ENCODE measurements around the gene SERPINE2. TPM values are rescaled to one million over a fixed set of nuclear protein-coding genes. Genes with fewer than 3 reads are reported as not detected.

SERPINE2 gene, protein sequence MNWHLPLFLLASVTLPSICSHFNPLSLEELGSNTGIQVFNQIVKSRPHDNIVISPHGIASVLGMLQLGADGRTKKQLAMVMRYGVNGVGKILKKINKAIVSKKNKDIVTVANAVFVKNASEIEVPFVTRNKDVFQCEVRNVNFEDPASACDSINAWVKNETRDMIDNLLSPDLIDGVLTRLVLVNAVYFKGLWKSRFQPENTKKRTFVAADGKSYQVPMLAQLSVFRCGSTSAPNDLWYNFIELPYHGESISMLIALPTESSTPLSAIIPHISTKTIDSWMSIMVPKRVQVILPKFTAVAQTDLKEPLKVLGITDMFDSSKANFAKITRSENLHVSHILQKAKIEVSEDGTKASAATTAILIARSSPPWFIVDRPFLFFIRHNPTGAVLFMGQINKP
- 10 to 100 TPM; 16.2 to 61.4 TPM for total RNA-seq
- 1 to 10 TPM; 4.2 to 7.1 TPM for polyA plus RNA-seq
- long read RNA-seq, donor 1, full-length matches to known transcripts = 22 of 89 reads
- long read RNA-seq, donor 1, partial matches to known transcripts = 67 of 89 reads
- long read RNA-seq, donor 1, other reads (novel, unspliced or antisense) = 0 of 89 reads
- long read RNA-seq, donor 2, full-length matches to known transcripts = 8 of 13 reads
- long read RNA-seq, donor 2, partial matches to known transcripts = 5 of 13 reads
- long read RNA-seq, donor 2, other reads (novel, unspliced or antisense) = 0 of 13 reads
- long read RNA-seq, donor 3, full-length matches to known transcripts = 16 of 70 reads
- long read RNA-seq, donor 3, partial matches to known transcripts = 54 of 70 reads
- long read RNA-seq, donor 3, other reads (novel, unspliced or antisense) = 0 of 70 reads
- long read RNA-seq, donor 4, transcript SERPINE2-202 (9 exons, 2,161 nt) = major isoform, 5 of 60 reads
- long read RNA-seq, donor 4, partial matches to known transcripts = 51 of 60 reads
- long read RNA-seq, donor 4, other reads (novel, unspliced or antisense) = 0 of 60 reads
- long read RNA-seq, donor 5, full-length matches to known transcripts = 29 of 43 reads
- long read RNA-seq, donor 5, partial matches to known transcripts = 14 of 43 reads
- long read RNA-seq, donor 5, other reads (novel, unspliced or antisense) = 0 of 43 reads

DNA sequence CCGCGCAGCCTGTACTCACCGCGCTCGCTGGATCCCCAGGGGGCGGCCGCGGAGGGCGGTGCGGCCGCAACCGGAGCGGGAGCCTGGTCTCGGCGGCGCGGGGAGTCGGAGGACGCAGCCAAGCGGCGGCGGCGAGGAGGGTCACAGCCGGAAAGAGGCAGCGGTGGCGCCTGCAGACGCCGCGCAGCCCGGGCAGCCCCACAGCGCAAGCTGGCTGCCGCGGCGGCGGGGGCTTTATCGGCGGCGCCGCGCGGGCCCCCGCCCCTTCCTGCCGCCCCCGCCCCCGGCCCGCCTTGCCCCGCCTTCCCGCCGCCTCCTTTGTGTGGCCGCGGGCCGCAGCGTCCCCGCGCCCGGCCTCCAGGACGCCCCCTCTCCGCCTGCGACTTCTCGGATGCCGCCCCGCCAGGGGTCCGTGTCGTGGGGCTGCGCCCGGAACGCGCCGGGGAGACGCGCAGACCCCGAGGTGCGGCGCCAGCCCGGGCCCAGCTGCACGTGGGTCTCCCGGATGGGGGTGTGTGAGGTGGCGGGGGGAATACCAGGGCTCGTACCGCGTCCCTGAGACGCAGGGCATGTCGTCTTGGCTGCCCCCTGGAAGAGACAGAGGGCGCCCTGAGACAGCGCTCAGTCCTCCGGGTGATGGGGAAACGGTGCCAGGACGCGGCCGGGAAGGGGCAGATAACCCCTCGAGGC is at the start of gene SERPINE2:
SERPINE2 (minus strand) TSS at position 207 of the 690 bp plus-strand sequence. CDS start 37,386 bp downstream, outside the sequence.
- peak within 1 kb of the TSS; percentile 41 for H3K4me3 ChIP-seq
- TF ChIP-seq, protein P1, sequence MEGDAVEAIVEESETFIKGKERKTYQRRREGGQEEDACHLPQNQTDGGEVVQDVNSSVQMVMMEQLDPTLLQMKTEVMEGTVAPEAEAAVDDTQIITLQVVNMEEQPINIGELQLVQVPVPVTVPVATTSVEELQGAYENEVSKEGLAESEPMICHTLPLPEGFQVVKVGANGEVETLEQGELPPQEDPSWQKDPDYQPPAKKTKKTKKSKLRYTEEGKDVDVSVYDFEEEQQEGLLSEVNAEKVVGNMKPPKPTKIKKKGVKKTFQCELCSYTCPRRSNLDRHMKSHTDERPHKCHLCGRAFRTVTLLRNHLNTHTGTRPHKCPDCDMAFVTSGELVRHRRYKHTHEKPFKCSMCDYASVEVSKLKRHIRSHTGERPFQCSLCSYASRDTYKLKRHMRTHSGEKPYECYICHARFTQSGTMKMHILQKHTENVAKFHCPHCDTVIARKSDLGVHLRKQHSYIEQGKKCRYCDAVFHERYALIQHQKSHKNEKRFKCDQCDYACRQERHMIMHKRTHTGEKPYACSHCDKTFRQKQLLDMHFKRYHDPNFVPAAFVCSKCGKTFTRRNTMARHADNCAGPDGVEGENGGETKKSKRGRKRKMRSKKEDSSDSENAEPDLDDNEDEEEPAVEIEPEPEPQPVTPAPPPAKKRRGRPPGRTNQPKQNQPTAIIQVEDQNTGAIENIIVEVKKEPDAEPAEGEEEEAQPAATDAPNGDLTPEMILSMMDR (IDR thresholded peaks at IDR 0.05; ENCODE audit: control extremely low read depth, extremely low read depth) = no peak
- DNase-seq (peak; percentile 87 to 91 (median 90)), ATAC-seq (ENCODE audit: insufficient read depth, low FRiP score) (peak; percentile 43)
- peak within 1 kb of the TSS in 1 of 2 donors; percentile 92 for H3K9ac ChIP-seq (ENCODE audit: insufficient read depth in 1 of 2, low read length in 2 of 2)
- no peak within 1 kb of the TSS for H3K27ac ChIP-seq (ENCODE audit: low read depth in 1 of 2, low read length in 1 of 2)
- H3K9me3 ChIP-seq (ENCODE audit: control insufficient read depth in 4 of 4, insufficient read depth in 3 of 4, low read length in 3 of 4) = peaks cover 0 to 2% (median 0%) of the 10 kb centered on the region in 4 donors
- H3K36me3 ChIP-seq (ENCODE audit: control insufficient read depth in 4 of 4, insufficient read depth in 4 of 4, low read length in 4 of 4) = no peaks in the 10 kb centered on the region
- peaks cover 0 to 59% (median 11%) of the 10 kb centered on the region in 5 donors for H3K4me1 ChIP-seq (ENCODE audit: control insufficient read depth in 5 of 5, insufficient read depth in 5 of 5, low read length in 5 of 5)
- H3K27me3 ChIP-seq (ENCODE audit: control insufficient read depth in 3 of 3, insufficient read depth in 3 of 3, low read length in 2 of 3) = peaks cover 3 to 5% (median 4%) of the 10 kb centered on the region in 3 donors
- whole genome bisulfite sequencing, 2 donors = 0% methylated on average over 50 to 91 of the region's 91 CpGs

DNA sequence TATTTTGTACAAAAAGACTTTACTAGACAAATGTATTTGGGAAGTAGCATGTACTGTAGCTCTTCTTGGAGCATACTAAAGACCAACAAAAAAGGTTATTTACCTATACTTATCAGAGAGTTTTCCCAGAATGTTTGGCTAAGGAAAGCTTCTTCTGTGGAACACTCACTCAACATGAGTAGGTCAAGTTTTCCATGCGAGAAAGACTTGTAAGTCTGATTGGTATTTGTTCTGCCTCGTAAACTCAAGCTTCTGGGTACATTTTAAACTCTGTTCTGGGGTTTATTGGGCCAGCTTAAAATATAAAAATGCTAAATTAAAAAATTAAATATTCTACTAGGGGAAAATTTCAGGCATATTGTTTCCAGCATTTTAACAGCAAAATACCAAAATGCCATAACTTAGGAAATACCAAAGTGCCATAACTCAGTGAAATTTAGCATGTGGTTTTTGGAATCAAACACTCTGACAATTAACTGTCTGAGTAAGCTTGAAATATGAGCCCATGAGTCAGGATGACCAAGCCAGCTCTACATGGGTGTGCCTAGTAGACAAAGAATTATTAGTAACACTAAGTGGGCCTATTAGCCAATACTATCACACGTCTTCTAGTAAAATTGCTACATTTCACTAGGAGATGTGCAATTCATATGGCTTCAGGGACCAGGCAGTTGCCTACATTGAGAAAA is 47.3 kb upstream of the SERPINE2 start:
- Histone ChIP-seq H3K27me3 (ENCODE audit: control insufficient read depth in 3 of 3, insufficient read depth in 3 of 3, low read length in 2 of 3) (no peaks in the 10 kb centered on the region), H3K4me3 (no peak overlapping the region), H3K36me3 (ENCODE audit: control insufficient read depth in 4 of 4, insufficient read depth in 4 of 4, low read length in 4 of 4) (no peaks in the 10 kb centered on the region), H3K4me1 (ENCODE audit: control insufficient read depth in 5 of 5, insufficient read depth in 5 of 5, low read length in 5 of 5) (no peaks in the 10 kb centered on the region), H3K9me3 (ENCODE audit: control insufficient read depth in 4 of 4, insufficient read depth in 3 of 4, low read length in 3 of 4) (no peaks in the 10 kb centered on the region), H3K27ac (ENCODE audit: low read depth in 1 of 2, low read length in 1 of 2) (no peak overlapping the region), H3K9ac (ENCODE audit: insufficient read depth in 1 of 2, low read length in 2 of 2) (no peak overlapping the region)
- WGBS, 2 donors = 66 to 91% methylated on average over 3 of the region's 3 CpGs
- DNase-seq = no peak
- ATAC-seq (ENCODE audit: insufficient read depth, low FRiP score) = peak; percentile 53
- TF ChIP-seq, protein P1 (IDR thresholded peaks at IDR 0.05; ENCODE audit: control extremely low read depth, extremely low read depth) = no peak

DNA sequence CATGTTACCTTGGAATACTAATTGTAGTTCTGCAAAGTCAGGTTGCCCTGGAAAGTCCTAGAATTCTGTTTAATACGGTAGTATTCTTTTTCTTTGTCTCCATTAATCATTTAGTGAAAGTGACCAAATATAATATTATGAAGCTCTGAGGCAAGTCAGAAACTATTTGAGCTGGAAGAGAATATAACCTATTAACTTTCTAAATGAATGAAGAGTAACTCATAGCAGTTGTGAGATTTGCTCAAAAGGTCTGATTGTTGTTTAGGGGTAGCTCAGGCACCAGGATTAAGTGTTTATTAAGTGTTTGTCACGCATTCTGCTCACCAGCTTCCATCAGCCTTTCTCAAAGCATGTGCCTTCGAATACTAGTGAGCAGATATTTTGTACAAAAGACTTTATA is 46.7 kb upstream of the SERPINE2 start:
- ATAC-seq (ENCODE audit: insufficient read depth, low FRiP score) = no peak
- Histone ChIP-seq H3K27ac (ENCODE audit: low read depth in 1 of 2, low read length in 1 of 2) (no peak overlapping the region), H3K4me1 (ENCODE audit: control insufficient read depth in 5 of 5, insufficient read depth in 5 of 5, low read length in 5 of 5) (no peaks in the 10 kb centered on the region), H3K36me3 (ENCODE audit: control insufficient read depth in 4 of 4, insufficient read depth in 4 of 4, low read length in 4 of 4) (no peaks in the 10 kb centered on the region), H3K9me3 (ENCODE audit: control insufficient read depth in 4 of 4, insufficient read depth in 3 of 4, low read length in 3 of 4) (no peaks in the 10 kb centered on the region), H3K27me3 (ENCODE audit: control insufficient read depth in 3 of 3, insufficient read depth in 3 of 3, low read length in 2 of 3) (no peaks in the 10 kb centered on the region), H3K4me3 (no peak overlapping the region), H3K9ac (ENCODE audit: insufficient read depth in 1 of 2, low read length in 2 of 2) (no peak overlapping the region)
- TF ChIP-seq, protein P1 (IDR thresholded peaks at IDR 0.05; ENCODE audit: control extremely low read depth, extremely low read depth) = no peak
- DNase-seq = no peak
- 78 to 89% methylated on average over 3 of the region's 3 CpGs for WGBS, 2 donors

All from lung (tissue), 16 donors.